HepG2 (cell line): ENCODE data around the gene TBC1D7. TPM values are rescaled to one million over a fixed set of nuclear protein-coding genes. Genes with fewer than 3 reads are reported as not detected.

Experiments used
- ATAC-seq: fragments of 200-7000 bp; cut with Tn5 transposase; 3 replicates; pipeline ENCODE4 v1.9.1; 2020; ENCODE audit warnings: mild to moderate bottlenecking, moderate library complexity
- BruUV-seq: library from RNA; stranded (reverse); fragments of 400-500 nt; replicated peaks from 2 replicates; lab custom pipeline; 2021; lab: Mats Ljungman, UMichigan
- CTCF ChIA-PET: fragments of 300-600 bp; formaldehyde crosslinking; extraction: SDS; loops from one replicate; lab custom pipeline; 2021; ENCODE audit warnings: low total read pairs, inconsistent platforms, low intra/inter-chr PET ratio; lab: Yijun Ruan, JAX
- POLR2A ChIA-PET: fragments of 350-600 bp; sonication (Branson Sonifier 250); formaldehyde crosslinking; loops from one replicate; lab custom pipeline; 2020; ENCODE audit warnings: antibody characterized with exemption, inconsistent platforms; lab: Yijun Ruan, JAX
- DNase-seq: peaks from one replicate; pipeline ENCODE4 v3.0.0-alpha.2; 2015; ENCODE audit warnings: low spot score
- FAIRE-seq: peaks from 3 replicates; lab custom pipeline; 2011; peaks lifted over from hg19 to GRCh38; lab: Jason Lieb, UNC
- H2AFZ ChIP-seq: one replicate; pipeline ENCODE4 v1.6.1; 2011; ENCODE audit warnings: low read length, inconsistent platforms
- H3K27ac ChIP-seq: fragments of 300-600 bp; 3 replicates; pipeline ENCODE4 v1.8.0; 2011; ENCODE audit warnings: mixed run types, mild to moderate bottlenecking, mixed read lengths, low read length, inconsistent platforms; ENCODE audit not compliant: insufficient read depth; ENCODE audit errors: extremely low read length
- H3K27me3 ChIP-seq, 2 experiments: fragments of 200-600 bp in 1 of 2; 2 replicates in 1 of 2; 3 replicates in 1 of 2; pipeline versions ENCODE4 v1.6.0 to v1.8.0; 2011; ENCODE audit warnings: low read length in 2 of 2, mild to moderate bottlenecking in 2 of 2, moderate library complexity in 2 of 2, inconsistent platforms in 1 of 2; ENCODE audit not compliant: insufficient read depth in 2 of 2, control insufficient read depth in 1 of 2
- H3K36me3 ChIP-seq, 2 experiments: fragments of 200-600 bp in 1 of 2; replicated peaks in 1 of 2; 2 replicates in 1 of 2; 3 replicates in 1 of 2; pipeline versions ENCODE4 v1.5.1 to v1.8.0; 2011; ENCODE audit warnings: low read length in 2 of 2, inconsistent platforms in 1 of 2; ENCODE audit not compliant: insufficient read depth in 2 of 2, control insufficient read depth in 1 of 2
- H3K4me1 ChIP-seq: 2 replicates; pipeline ENCODE4 v1.5.1; 2012; ENCODE audit warnings: low read length, inconsistent platforms; ENCODE audit not compliant: insufficient read depth
- H3K4me2 ChIP-seq: 2 replicates; pipeline ENCODE4 v1.6.0; 2011; ENCODE audit warnings: low read depth, low read length, inconsistent platforms
- H3K4me3 ChIP-seq, 3 experiments: fragments of 200-600 bp in 1 of 3; sonication (generic), shearing (Covaris generic) in 1 of 3; replicated peaks in 1 of 3; 2 replicates each; pipeline ENCODE4 v1.5.1; 2011 to 2016; ENCODE audit warnings: low read length in 3 of 3, inconsistent platforms in 2 of 3, low read depth in 2 of 3, mild to moderate bottlenecking in 2 of 3, control low read depth in 1 of 3, mixed read lengths in 1 of 3; ENCODE audit not compliant: insufficient read depth in 1 of 3
- H3K79me2 ChIP-seq: one replicate; pipeline ENCODE4 v1.6.1; 2011; ENCODE audit warnings: low read length, inconsistent platforms; ENCODE audit not compliant: insufficient read depth
- H3K9ac ChIP-seq: 2 replicates; pipeline ENCODE4 v1.6.0; 2011; ENCODE audit warnings: mild to moderate bottlenecking, low read depth, low read length, inconsistent platforms; ENCODE audit not compliant: insufficient read depth
- H3K9me3 ChIP-seq: 2 replicates; pipeline ENCODE4 v1.5.1; 2012; ENCODE audit warnings: mild to moderate bottlenecking, low read length
- H4K20me1 ChIP-seq: 2 replicates; pipeline ENCODE4 v1.6.0; 2011; ENCODE audit warnings: inconsistent platforms, mild to moderate bottlenecking, low read length, moderate library complexity; ENCODE audit not compliant: insufficient read depth
- BRCA1 ChIP-seq: sonication (generic); formaldehyde crosslinking; IDR thresholded peaks from 2 replicates; pipeline ENCODE4 v1.4.0; 2020; ENCODE audit warnings: missing genetic modification reagents
- DPF2 ChIP-seq: sonication (generic); formaldehyde crosslinking; IDR thresholded peaks from 2 replicates; pipeline ENCODE4 v1.4.0; 2020; ENCODE audit warnings: mild to moderate bottlenecking, low read depth, missing genetic modification reagents, borderline replicate concordance
- KDM2A ChIP-seq: sonication (generic); formaldehyde crosslinking; IDR thresholded peaks from 2 replicates; pipeline ENCODE4 v1.4.0; 2020; ENCODE audit warnings: low read depth, missing genetic modification reagents, borderline replicate concordance
- MYNN ChIP-seq: sonication (generic); formaldehyde crosslinking; IDR thresholded peaks from 2 replicates; pipeline ENCODE4 v1.4.0; 2020; ENCODE audit warnings: mild to moderate bottlenecking, low read depth, missing genetic modification reagents
- NKX3-1 ChIP-seq: sonication (generic); formaldehyde crosslinking; IDR thresholded peaks from 2 replicates; pipeline ENCODE4 v1.5.0; 2020; ENCODE audit warnings: missing genetic modification reagents
- SAP130 ChIP-seq: IDR thresholded peaks from 2 replicates; pipeline ENCODE4 v1.6.1; 2016; ENCODE audit warnings: low read depth
- TARDBP ChIP-seq: sonication (generic); formaldehyde crosslinking; IDR thresholded peaks from 2 replicates; pipeline ENCODE4 v1.8.0; 2022; ENCODE audit warnings: mild to moderate bottlenecking, missing genetic modification reagents
- U2AF2 ChIP-seq: fragments of 200-400 bp; formaldehyde crosslinking; IDR thresholded peaks from 2 replicates; pipeline ENCODE4 v1.6.1; 2017; ENCODE audit warnings: low read depth, mild to moderate bottlenecking, low read length
- ZMYM3 ChIP-seq: sonication (generic); formaldehyde crosslinking; IDR thresholded peaks from 2 replicates; pipeline ENCODE4 v1.5.1; 2020; ENCODE audit warnings: mild to moderate bottlenecking, missing genetic modification reagents
- ZNF10 ChIP-seq: sonication (generic); formaldehyde crosslinking; IDR thresholded peaks from 2 replicates; pipeline ENCODE4 v1.4.0; 2020; ENCODE audit warnings: mild to moderate bottlenecking, low read depth, missing genetic modification reagents, borderline replicate concordance
- ZNF251 ChIP-seq: sonication (generic); formaldehyde crosslinking; IDR thresholded peaks from 2 replicates; pipeline ENCODE4 v1.9.0; 2021; ENCODE audit warnings: mild to moderate bottlenecking, missing genetic modification reagents
- ZNF772 ChIP-seq: sonication (generic); formaldehyde crosslinking; IDR thresholded peaks from 2 replicates; pipeline ENCODE4 v1.5.0; 2020; ENCODE audit warnings: mild to moderate bottlenecking, missing genetic modification reagents
- ZSCAN30 ChIP-seq: sonication (generic); formaldehyde crosslinking; IDR thresholded peaks from 2 replicates; pipeline ENCODE4 v1.5.0; 2020; ENCODE audit warnings: mild to moderate bottlenecking, missing genetic modification reagents
- WGBS: methylation state at CpG from one replicate; pipeline ENCODE4 v1.1.6; 2017; ENCODE audit warnings: low lambda C conversion rate; 5-methylcytosine and 5-hydroxymethylcytosine counted together
- in situ Hi-C: cut with HindIII; loops from 2 replicates; pipeline ENCODE4 v1.10.0; 2017; ENCODE audit warnings: low pct_unique_long_range_greater_than_20kb; ENCODE audit not compliant: extremely low pct_ligation_motif_present
- intact Hi-C: fragments of 100-400 bp; cut with micrococcal nuclease; formaldehyde crosslinking; loops from one replicate; pipeline ENCODE4 v1.10.0; 2022; ENCODE audit not compliant: unreplicated experiment
- polyA plus RNA-seq, 8 experiments: library from polyadenylated mRNA; depleted of rRNA in 3 of 8; stranded (reverse) in 7 of 8; unstranded in 1 of 8; fragments of >200 nt; fragmentation: Illumina TruSeq in 4 of 8; extraction: Trizol in 4 of 8; gene quantifications; 2 replicates each; pipeline versions ENCODE4 v1.2.1 to v1.2.3, GENCODE V29; 2011 to 2016; ENCODE audit warnings: low read depth in 4 of 8, missing spikeins in 1 of 8, mixed read lengths in 1 of 8; ENCODE audit not compliant: insufficient read depth in 1 of 8
- total RNA-seq, 5 experiments: library from RNA; depleted of rRNA; stranded (reverse); fragments of >200 nt; fragmentation: Illumina TruSeq; extraction: Trizol; gene quantifications; 2 replicates each; pipeline ENCODE4 v1.2.3, GENCODE V29; 2016; ENCODE audit warnings: low read depth in 1 of 5
- TF ChIP-seq, protein P1 (sequence below): IDR thresholded peaks from 2 replicates; pipeline ENCODE4 v1.6.1; 2012; ENCODE audit warnings: low read depth, low read length, improper control_type of control experiment
- TF ChIP-seq, protein P2 (sequence below): sonication (generic); formaldehyde crosslinking; IDR thresholded peaks from 2 replicates; pipeline ENCODE4 v1.5.0; 2020; ENCODE audit warnings: mild to moderate bottlenecking, low read depth, missing genetic modification reagents, borderline replicate concordance
- TF ChIP-seq, protein P3 (sequence below): sonication (generic); formaldehyde crosslinking; IDR thresholded peaks from 2 replicates; pipeline ENCODE4 v1.8.0; 2022; ENCODE audit warnings: mild to moderate bottlenecking, missing genetic modification reagents, borderline replicate concordance
- TF ChIP-seq, protein P4 (sequence below): sonication (generic); formaldehyde crosslinking; IDR thresholded peaks from 2 replicates; pipeline ENCODE4 v1.4.0; 2020; ENCODE audit warnings: missing genetic modification reagents

The TBC1D7 gene
- total and polyA plus RNA-seq, 2 of the 13 experiments (the other 11 are each of a cell fraction or from before 2014, with no cell fraction given), result 23.3 to 30.8 TPM

DNA sequence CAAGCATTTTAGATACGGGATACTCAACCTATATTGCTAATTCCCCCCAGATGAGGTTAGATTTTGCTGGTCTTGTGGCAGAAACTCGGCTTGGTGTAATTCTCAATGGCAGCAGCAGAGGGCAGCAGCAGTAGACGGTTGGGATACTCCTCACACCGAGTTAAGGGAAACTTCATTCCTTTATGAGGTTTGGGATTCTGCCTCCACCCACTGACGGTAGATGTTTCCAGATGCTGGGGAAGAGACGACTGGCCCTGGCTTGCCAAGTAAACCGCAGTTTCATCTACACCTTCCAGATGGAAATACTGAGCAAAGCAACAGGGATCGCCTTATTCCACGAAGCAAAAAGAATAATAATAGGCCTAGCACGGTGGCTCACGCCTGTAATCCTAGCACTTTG lies 8.2 kb upstream of the TBC1D7 start:
- Histone ChIP-seq H3K27me3 (peaks cover 0 to 8% of the 10 kb centered on the region in 2 experiments; a peak in 3 of 5 replicates), H3K4me2 (no peak overlapping the region), H3K4me3 (no peak overlapping the region), H3K9me3 (no peaks in the 10 kb centered on the region), H3K36me3 (no peaks in the 10 kb centered on the region), H3K9ac (no peak overlapping the region), H3K4me1 (peaks cover 14% of the 10 kb centered on the region), H3K79me2 (no peaks in the 10 kb centered on the region), H3K27ac (no peak overlapping the region), H2AFZ (no peak overlapping the region), H4K20me1 (no peaks in the 10 kb centered on the region)
- 34% methylated on average over 11 of the region's 11 CpGs for WGBS
- intact Hi-C loops, result loop anchor here (1.0 to 2.0 kb wide), 5 partner anchors 70 to 278 kb away; partner anchors contain the start of gene NOL7
- ChIA-PET CTCF (interaction anchor here (1.4 to 3.0 kb wide), 2 partner anchors 201 to 288 kb away, joined by 4 to 37 read pairs; no protein-coding TSS in a partner anchor), POLR2A (interaction anchor here (1.4 kb wide), 1 partner anchor 238 kb away, joined by 12 read pairs; the partner anchor contains the start of gene SIRT5)
- peak; percentile 77 for ATAC-seq
- peak; percentile 96 for FAIRE-seq
- BruUV-seq, result no TSS peak
- in situ Hi-C loops, result loop anchor here (5.0 to 10.0 kb wide), 2 partner anchors 142 to 201 kb away; no protein-coding TSS in a partner anchor
- peak; percentile 69 for DNase-seq
- TF ChIP-seq ZNF251 (no peak), U2AF2 (no peak), MYNN (no peak), ZMYM3 (no peak), BRCA1 (CRISPR knock-in tag) (no peak), ZNF10 (CRISPR knock-in tag) (no peak), TARDBP (CRISPR knock-in tag) (0 out of 2 replicates have a peak, but pooled peaks have one; percentile 28), DPF2 (no peak), KDM2A (CRISPR knock-in tag) (peak; percentile 40; the same call in 1 of the 2 replicates), SAP130 (CRISPR knock-in tag) (peak; percentile 31; the same call in 1 of the 2 replicates), NKX3-1 (CRISPR knock-in tag) (no peak), ZSCAN30 (CRISPR knock-in tag) (no peak), ZNF772 (no peak)
- TF ChIP-seq, protein P1, sequence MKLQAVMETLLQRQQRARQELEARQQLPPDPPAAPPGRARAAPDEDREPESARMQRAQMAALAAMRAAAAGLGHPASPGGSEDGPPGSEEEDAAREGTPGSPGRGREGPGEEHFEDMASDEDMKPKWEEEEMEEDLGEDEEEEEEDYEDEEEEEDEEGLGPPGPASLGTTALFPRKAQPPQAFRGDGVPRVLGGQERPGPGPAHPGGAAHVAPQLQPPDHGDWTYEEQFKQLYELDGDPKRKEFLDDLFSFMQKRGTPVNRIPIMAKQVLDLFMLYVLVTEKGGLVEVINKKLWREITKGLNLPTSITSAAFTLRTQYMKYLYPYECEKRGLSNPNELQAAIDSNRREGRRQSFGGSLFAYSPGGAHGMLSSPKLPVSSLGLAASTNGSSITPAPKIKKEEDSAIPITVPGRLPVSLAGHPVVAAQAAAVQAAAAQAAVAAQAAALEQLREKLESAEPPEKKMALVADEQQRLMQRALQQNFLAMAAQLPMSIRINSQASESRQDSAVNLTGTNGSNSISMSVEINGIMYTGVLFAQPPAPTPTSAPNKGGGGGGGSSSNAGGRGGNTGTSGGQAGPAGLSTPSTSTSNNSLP, result 0 out of 2 replicates have a peak, but pooled peaks have one; percentile 31
- TF ChIP-seq, protein P2, sequence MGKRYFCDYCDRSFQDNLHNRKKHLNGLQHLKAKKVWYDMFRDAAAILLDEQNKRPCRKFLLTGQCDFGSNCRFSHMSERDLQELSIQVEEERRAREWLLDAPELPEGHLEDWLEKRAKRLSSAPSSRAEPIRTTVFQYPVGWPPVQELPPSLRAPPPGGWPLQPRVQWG (CRISPR knock-in tag), result no peak
- TF ChIP-seq, protein P3, sequence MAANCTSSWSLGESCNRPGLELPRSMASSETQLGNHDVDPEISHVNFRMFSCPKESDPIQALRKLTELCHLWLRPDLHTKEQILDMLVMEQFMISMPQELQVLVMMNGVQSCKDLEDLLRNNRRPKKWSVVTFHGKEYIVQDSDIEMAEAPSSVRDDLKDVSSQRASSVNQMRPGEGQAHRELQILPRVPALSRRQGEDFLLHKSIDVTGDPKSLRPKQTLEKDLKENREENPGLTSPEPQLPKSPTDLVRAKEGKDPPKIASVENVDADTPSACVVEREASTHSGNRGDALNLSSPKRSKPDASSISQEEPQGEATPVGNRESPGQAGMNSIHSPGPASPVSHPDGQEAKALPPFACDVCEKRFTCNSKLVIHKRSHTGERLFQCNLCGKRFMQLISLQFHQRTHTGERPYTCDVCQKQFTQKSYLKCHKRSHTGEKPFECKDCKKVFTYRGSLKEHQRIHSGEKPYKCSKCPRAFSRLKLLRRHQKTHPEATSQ (CRISPR knock-in tag), result no peak; the same call in 1 of the 2 replicates
- TF ChIP-seq, protein P4, sequence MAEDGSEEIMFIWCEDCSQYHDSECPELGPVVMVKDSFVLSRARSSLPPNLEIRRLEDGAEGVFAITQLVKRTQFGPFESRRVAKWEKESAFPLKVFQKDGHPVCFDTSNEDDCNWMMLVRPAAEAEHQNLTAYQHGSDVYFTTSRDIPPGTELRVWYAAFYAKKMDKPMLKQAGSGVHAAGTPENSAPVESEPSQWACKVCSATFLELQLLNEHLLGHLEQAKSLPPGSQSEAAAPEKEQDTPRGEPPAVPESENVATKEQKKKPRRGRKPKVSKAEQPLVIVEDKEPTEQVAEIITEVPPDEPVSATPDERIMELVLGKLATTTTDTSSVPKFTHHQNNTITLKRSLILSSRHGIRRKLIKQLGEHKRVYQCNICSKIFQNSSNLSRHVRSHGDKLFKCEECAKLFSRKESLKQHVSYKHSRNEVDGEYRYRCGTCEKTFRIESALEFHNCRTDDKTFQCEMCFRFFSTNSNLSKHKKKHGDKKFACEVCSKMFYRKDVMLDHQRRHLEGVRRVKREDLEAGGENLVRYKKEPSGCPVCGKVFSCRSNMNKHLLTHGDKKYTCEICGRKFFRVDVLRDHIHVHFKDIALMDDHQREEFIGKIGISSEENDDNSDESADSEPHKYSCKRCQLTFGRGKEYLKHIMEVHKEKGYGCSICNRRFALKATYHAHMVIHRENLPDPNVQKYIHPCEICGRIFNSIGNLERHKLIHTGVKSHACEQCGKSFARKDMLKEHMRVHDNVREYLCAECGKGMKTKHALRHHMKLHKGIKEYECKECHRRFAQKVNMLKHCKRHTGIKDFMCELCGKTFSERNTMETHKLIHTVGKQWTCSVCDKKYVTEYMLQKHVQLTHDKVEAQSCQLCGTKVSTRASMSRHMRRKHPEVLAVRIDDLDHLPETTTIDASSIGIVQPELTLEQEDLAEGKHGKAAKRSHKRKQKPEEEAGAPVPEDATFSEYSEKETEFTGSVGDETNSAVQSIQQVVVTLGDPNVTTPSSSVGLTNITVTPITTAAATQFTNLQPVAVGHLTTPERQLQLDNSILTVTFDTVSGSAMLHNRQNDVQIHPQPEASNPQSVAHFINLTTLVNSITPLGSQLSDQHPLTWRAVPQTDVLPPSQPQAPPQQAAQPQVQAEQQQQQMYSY (CRISPR knock-in tag), result no peak
